SIG-M5 treated with dmso at 0.1 percent for 504 hours (cell line): ENCODE data around the gene TIMM10.
"Not testable (repeated sequence)": the region's sequence is repeated elsewhere in the genome, so short reads cannot be mapped to it uniquely, and the experiment has no call there.

ENCODE experiments used
- DNase-seq: peaks from one replicate; lab custom pipeline; 2025; ENCODE audit not compliant: unreplicated experiment; lab: John Stamatoyannopoulos, UW

TIMM10 gene

GRCh38 chr11:57542582-57542981 lies 12.0 kb upstream of the TIMM10 start:
- no peak for DNase-seq

- no peak for DNase-seq
Measured at GRCh38 chr11:57541169-57541568, 10.6 kb upstream of the TIMM10 start.

GRCh38 chr11:57539342-57539741 lies 8.8 kb upstream of the TIMM10 start:
- no peak for DNase-seq

- no peak for DNase-seq
Measured at GRCh38 chr11:57536947-57537619, 6.5 kb upstream of the TIMM10 start, which contains the start of gene SMTNL1. SMTNL1 (plus strand) TSS chr11:57537595; CDS start chr11:57542643, 5,048 bp downstream.

- DNase-seq = not testable (repeated sequence)
Measured at GRCh38 chr11:57534449-57534848, 3.9 kb upstream of the TIMM10 start.

- DNase-seq = no peak
Measured at GRCh38 chr11:57530215-57530595, 349 bp downstream of the TIMM10 start.

GRCh38 chr11:57529012-57529411 lies 1.5 kb downstream of the TIMM10 start:
- DNase-seq = no peak

GRCh38 chr11:57527056-57527631 lies 3.4 kb downstream of the TIMM10 start:
- DNase-seq = peak; percentile 34

GRCh38 chr11:57523419-57523818 lies 7.1 kb downstream of the TIMM10 start:
- DNase-seq = no peak

GRCh38 chr11:57521116-57521515 lies 9.4 kb downstream of the TIMM10 start:
- DNase-seq = no peak

GRCh38 chr11:57516061-57516443 lies 14.5 kb downstream of the TIMM10 start:
- no peak for DNase-seq

- peak; percentile 51 for DNase-seq
Measured at GRCh38 chr11:57515332-57516060, 15.1 kb downstream of the TIMM10 start, which contains the start of gene SLC43A1. SLC43A1 (minus strand) TSS chr11:57515702; CDS start chr11:57514111, 1,591 bp downstream.

GRCh38 chr11:57514538-57515331 lies 15.8 kb downstream of the TIMM10 start:
- peak; percentile 42 for DNase-seq

- DNase-seq = peak; percentile 15
Measured at GRCh38 chr11:57513911-57514537, 16.5 kb downstream of the TIMM10 start.

- DNase-seq = peak; percentile 49
Measured at GRCh38 chr11:57513452-57513795, 17.1 kb downstream of the TIMM10 start.

GRCh38 chr11:57512646-57513451 lies 17.7 kb downstream of the TIMM10 start:
- no peak for DNase-seq

- DNase-seq = no peak
Measured at GRCh38 chr11:57511741-57512430, 18.7 kb downstream of the TIMM10 start.

- DNase-seq = no peak
Measured at GRCh38 chr11:57508341-57509170, 22.0 kb downstream of the TIMM10 start.

GRCh38 chr11:57506522-57506921 lies 24.0 kb downstream of the TIMM10 start:
- DNase-seq = no peak
